Measurements from ENCODE around the gene SULT1C2. TPM values are rescaled to one million over a fixed set of nuclear protein-coding genes. Genes with fewer than 3 reads are reported as not detected.
"Not testable (repeated sequence)": the region's sequence is repeated elsewhere in the genome, so short reads cannot be mapped to it uniquely, and the experiment has no call there.

Gene SULT1C2
- polyA plus RNA-seq, 4 donors = 34.9 to 94.9 (median 61.9) TPM

GRCh38 chr2:108348816-108349570 is 60.3 kb downstream of the SULT1C2 start:
- DNase-seq (ENCODE audit: low read depth in 4 of 4, low spot score in 2 of 4) = no peak

GRCh38 chr2:108349571-108349928 is 60.9 kb downstream of the SULT1C2 start:
- DNase-seq (ENCODE audit: low read depth in 4 of 4, low spot score in 2 of 4) = no peak

GRCh38 chr2:108351889-108352288 is 63.2 kb downstream of the SULT1C2 start:
- DNase-seq (ENCODE audit: low read depth in 4 of 4, low spot score in 2 of 4) = no peak

DNA sequence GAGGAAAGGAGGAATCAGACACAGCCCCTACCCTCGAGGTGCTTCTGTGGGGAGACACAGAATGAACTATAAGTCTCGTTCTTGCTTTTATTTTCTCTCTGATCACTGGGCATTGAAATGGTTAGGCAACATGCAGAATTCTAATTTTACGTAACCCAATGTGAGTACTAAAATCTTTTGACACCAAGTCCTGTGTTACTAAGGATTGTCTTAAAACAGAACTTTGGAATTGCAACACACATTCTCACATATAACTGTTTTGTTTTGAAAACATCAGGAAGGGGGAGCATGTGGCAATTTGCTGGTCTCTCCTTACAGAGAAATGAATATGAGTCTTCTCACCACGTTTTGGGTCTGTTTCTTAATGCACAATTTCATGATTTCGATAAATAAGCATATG is 65.4 kb downstream of the SULT1C2 start:
- no peak for DNase-seq (ENCODE audit: low read depth in 4 of 4, low spot score in 2 of 4)

DNA sequence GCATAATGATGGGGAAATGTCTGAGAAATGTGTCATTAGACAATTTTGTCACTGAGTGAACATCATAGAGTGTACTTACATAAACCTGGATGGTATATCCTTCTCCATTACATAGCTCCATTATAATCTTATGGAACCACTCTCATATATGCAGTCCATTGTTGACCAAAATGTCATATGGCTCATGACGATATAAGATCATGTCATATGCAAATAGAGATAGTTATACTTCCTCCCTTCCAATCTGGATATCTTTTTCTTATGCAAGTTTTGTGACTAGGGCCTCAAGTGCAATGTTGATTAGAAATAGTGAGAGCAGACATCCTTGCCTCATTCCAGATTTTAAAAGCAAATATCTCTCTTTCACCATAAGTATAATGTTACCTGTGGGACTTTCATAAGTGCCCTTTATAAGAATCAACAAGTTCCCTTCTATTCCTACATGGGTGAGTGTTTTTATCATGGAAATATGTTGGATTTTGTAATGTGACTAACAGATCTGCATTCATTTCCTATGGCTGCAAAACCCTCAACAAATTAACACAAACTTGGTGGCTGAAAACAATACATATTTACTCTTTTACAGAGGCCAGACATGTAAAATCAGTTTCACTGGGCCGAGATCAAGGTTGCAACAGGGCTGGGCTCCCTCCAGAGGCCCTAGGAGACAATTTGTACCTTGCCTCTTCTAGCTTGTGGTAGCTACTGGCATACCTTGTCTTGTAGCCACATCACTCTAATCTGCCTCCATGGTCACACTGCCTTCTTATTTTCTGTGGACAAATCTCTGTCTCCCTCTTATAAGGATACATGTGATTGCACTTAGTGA is 67.4 kb downstream of the SULT1C2 start:
- no peak for DNase-seq (ENCODE audit: low read depth in 4 of 4, low spot score in 2 of 4)

GRCh38 chr2:108359336-108359735 is 70.6 kb downstream of the SULT1C2 start:
- not testable (repeated sequence) for DNase-seq (ENCODE audit: low read depth in 4 of 4, low spot score in 2 of 4)

Other genes starting within 250 kb of the SULT1C2 start
- gene SULT1C3, start 48.9 kb upstream of the SULT1C2 start, polyA plus RNA-seq (ENCODE audit: insufficient read length in 4 of 4) = under 1 TPM in 1 of 4 donors, not detected in 3; 0.17 TPM
- 10 to 100 TPM; 36.0 to 58.4 (median 46.9) TPM for gene SULT1C4, start 89.1 kb downstream of the SULT1C2 start, polyA plus RNA-seq (ENCODE audit: insufficient read length in 4 of 4)
- gene GCC2, start 160.3 kb downstream of the SULT1C2 start, polyA plus RNA-seq (ENCODE audit: insufficient read length in 4 of 4) = 10 to 100 TPM; 44.3 to 78.5 (median 66.7) TPM
- gene LIMS1, start 245.6 kb downstream of the SULT1C2 start, polyA plus RNA-seq (ENCODE audit: insufficient read length in 4 of 4) = 10 to 100 TPM; 44.6 to 54.2 (median 50.0) TPM

Data from left renal cortex interstitium (tissue), 4 donors.